A673 (cell line): Measurements from ENCODE around the gene DENND5A. TPM values are rescaled to one million over a fixed set of nuclear protein-coding genes. Genes with fewer than 3 reads are reported as not detected.

Experiments
- BruUV-seq: library from RNA; stranded (reverse); fragments of 400-500 nt; replicated peaks from 2 replicates; lab custom pipeline; 2021; lab: Mats Ljungman, UMichigan
- CTCF ChIA-PET: fragments of 300-600 bp; sonication (Branson Sonifier 250); formaldehyde crosslinking; loops from one replicate; lab custom pipeline; 2022; ENCODE audit warnings: antibody characterized with exemption; lab: Charles Lee
- POLR2A ChIA-PET: fragments of 300-600 bp; sonication (Branson Sonifier 250); formaldehyde crosslinking; loops from one replicate; lab custom pipeline; 2022; ENCODE audit warnings: antibody characterized with exemption; ENCODE audit not compliant: low non-redundant PET; lab: Charles Lee
- DNase-seq: peaks from one replicate; pipeline ENCODE4 v3.0.0-alpha.2; 2015; ENCODE audit warnings: low spot score
- H3K27ac ChIP-seq: fragments of 200-600 bp; sonication (generic); 2 replicates; pipeline ENCODE4 v1.5.1; 2016; ENCODE audit warnings: mixed run types, low read depth, mild to moderate bottlenecking, mixed read lengths, antibody characterized with exemption, low read length; ENCODE audit not compliant: poor library complexity, severe bottlenecking
- H3K27me3 ChIP-seq: fragments of 200-600 bp; sonication (generic); replicated peaks from 2 replicates; pipeline ENCODE4 v1.6.1; 2017; ENCODE audit warnings: mixed run types, low read depth, mild to moderate bottlenecking, mixed read lengths, antibody characterized with exemption, low read length; ENCODE audit not compliant: insufficient read depth, poor library complexity
- H3K36me3 ChIP-seq: fragments of 200-600 bp; sonication (generic); 2 replicates; pipeline ENCODE4 v1.6.1; 2016; ENCODE audit warnings: mixed run types, mild to moderate bottlenecking, mixed read lengths, antibody characterized with exemption, low read length; ENCODE audit not compliant: insufficient read depth, poor library complexity, severe bottlenecking
- H3K4me1 ChIP-seq: fragments of 200-600 bp; sonication (generic); 2 replicates; pipeline ENCODE4 v1.6.1; 2017; ENCODE audit warnings: mixed run types, mild to moderate bottlenecking, mixed read lengths, antibody characterized with exemption, low read length; ENCODE audit not compliant: insufficient read depth, poor library complexity, severe bottlenecking
- H3K4me3 ChIP-seq: fragments of 200-600 bp; sonication (generic); 2 replicates; pipeline ENCODE4 v1.5.1; 2016; ENCODE audit warnings: low read depth, mixed run types, mild to moderate bottlenecking, mixed read lengths, low read length; ENCODE audit not compliant: poor library complexity, severe bottlenecking
- H3K9me3 ChIP-seq: fragments of 200-600 bp; sonication (generic); 2 replicates; pipeline ENCODE4 v1.6.1; 2016; ENCODE audit warnings: mixed run types, low read depth, mild to moderate bottlenecking, mixed read lengths, antibody characterized with exemption, low read length; ENCODE audit not compliant: poor library complexity, severe bottlenecking
- CTCF ChIP-seq: fragments of 300-800, 200-600 bp; sonication (generic); conservative IDR thresholded peaks from 2 replicates; pipeline ENCODE4 v1.5.1; 2017; ENCODE audit warnings: low read depth, mild to moderate bottlenecking, antibody characterized with exemption, low read length, moderate library complexity, mixed read lengths
- EZH2 ChIP-seq: fragments of 200-600 bp; sonication (generic); IDR thresholded peaks from 2 replicates; pipeline ENCODE4 v1.6.1; 2017; ENCODE audit warnings: borderline replicate concordance, low read depth, mild to moderate bottlenecking, mixed read lengths, antibody characterized with exemption, low read length; ENCODE audit not compliant: poor library complexity, severe bottlenecking
- intact Hi-C: fragments of 100-400 bp; cut with micrococcal nuclease; formaldehyde crosslinking; loops from one replicate; pipeline ENCODE4 v1.10.0; 2022; ENCODE audit not compliant: unreplicated experiment
- total RNA-seq: library from RNA; stranded (reverse); gene quantifications from 2 replicates; pipeline ENCODE4 v1.2.3, GENCODE V29; 2021

The DENND5A gene
- total RNA-seq, 1 experiment from 2014 or later: 65.4 TPM

DNA sequence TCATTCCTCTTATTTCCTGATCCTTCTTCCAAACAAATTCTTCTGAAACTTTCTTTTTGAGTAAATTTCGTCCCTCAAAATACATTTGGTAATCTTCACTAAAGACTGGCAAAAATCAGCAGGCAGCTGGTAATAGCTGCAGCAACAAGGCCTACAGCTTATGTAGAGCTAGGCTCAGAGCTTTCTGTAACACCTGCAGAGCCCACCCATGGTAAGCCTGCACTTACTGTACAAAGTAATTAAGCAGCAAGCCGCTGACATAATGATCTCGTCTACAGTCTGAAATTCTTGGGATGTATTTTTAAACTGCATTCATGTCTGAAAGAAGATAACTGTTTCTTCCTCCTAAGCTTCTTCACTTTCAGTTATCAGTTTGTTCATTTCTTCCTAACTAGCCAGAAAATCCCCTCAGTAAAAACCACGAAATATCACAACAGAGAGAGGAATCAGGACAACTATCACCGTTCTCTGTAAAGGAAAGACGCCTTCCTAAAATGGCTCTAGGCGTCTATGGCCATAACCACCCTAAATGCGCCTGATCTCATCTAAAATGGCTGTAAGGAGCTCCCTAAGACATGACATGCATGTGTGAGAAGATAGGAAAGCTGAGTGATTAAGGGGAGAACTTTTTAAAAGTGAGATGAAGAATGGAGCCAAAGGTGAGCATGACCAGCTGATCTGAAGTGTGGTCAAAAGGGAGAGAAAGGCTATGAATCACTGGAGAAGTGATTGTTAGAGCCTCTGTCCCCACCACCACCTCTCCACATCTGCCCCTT lies 56.2 kb downstream of the DENND5A start:
- no peaks in the 10 kb centered on the region for H3K9me3 ChIP-seq
- H3K27me3 ChIP-seq: no peaks in the 10 kb centered on the region
- CTCF ChIA-PET: no interaction called here
- peaks cover 5% of the 10 kb centered on the region for H3K36me3 ChIP-seq
- no TSS peak for BruUV-seq
- DNase-seq: no peak
- intact Hi-C loops: no loop called here
- no peak overlapping the region for H3K27ac ChIP-seq
- H3K4me1 ChIP-seq: peaks cover 5% of the 10 kb centered on the region
- TF ChIP-seq EZH2 (no peak), CTCF (no peak)
- H3K4me3 ChIP-seq: no peak overlapping the region
- POLR2A ChIA-PET: no interaction called here

- DNase-seq: no peak
- Histone ChIP-seq H3K36me3 (peaks cover 11% of the 10 kb centered on the region), H3K27me3 (no peaks in the 10 kb centered on the region), H3K4me1 (peaks cover 5% of the 10 kb centered on the region), H3K9me3 (no peaks in the 10 kb centered on the region), H3K4me3 (no peak overlapping the region), H3K27ac (no peak overlapping the region)
- POLR2A ChIA-PET: interaction anchor here (0.6 kb wide), 1 partner anchor 77 kb away, joined by 3 read pairs; no protein-coding TSS in a partner anchor
- no peak for TF ChIP-seq CTCF
- TF ChIP-seq EZH2: no peak
- no TSS peak for BruUV-seq
- intact Hi-C loops: no loop called here
- CTCF ChIA-PET: no interaction called here
Observed at GRCh38 chr11:9207229-9207628, 57.9 kb downstream of the DENND5A start.

- H3K27ac ChIP-seq: no peak overlapping the region
- no peaks in the 10 kb centered on the region for H3K9me3 ChIP-seq
- BruUV-seq: no TSS peak
- H3K27me3 ChIP-seq: no peaks in the 10 kb centered on the region
- TF ChIP-seq EZH2: no peak
- TF ChIP-seq CTCF: no peak
- ChIA-PET POLR2A (no interaction called here), CTCF (no interaction called here)
- no peak for DNase-seq
- peaks cover 11% of the 10 kb centered on the region for H3K36me3 ChIP-seq
- H3K4me1 ChIP-seq: peaks cover 5% of the 10 kb centered on the region
- intact Hi-C loops: no loop called here
- no peak overlapping the region for H3K4me3 ChIP-seq
Observed at GRCh38 chr11:9206496-9206895, 58.7 kb downstream of the DENND5A start.
